M059J (cell line): Measurements from ENCODE around the gene TMEM8B. TPM values are rescaled to one million over a fixed set of nuclear protein-coding genes. Genes with fewer than 3 reads are reported as not detected.

Experiments used
- DNase-seq: peaks from one replicate; pipeline ENCODE4 v3.0.0-alpha.2; 2012; ENCODE audit warnings: low read depth
- total RNA-seq: library from RNA; depleted of rRNA; stranded (reverse); fragments of >200 nt; shearing (Covaris generic); gene quantifications from 2 replicates; pipeline ENCODE4 v1.2.3, GENCODE V29; 2014; rRNA removed

TMEM8B gene, protein sequence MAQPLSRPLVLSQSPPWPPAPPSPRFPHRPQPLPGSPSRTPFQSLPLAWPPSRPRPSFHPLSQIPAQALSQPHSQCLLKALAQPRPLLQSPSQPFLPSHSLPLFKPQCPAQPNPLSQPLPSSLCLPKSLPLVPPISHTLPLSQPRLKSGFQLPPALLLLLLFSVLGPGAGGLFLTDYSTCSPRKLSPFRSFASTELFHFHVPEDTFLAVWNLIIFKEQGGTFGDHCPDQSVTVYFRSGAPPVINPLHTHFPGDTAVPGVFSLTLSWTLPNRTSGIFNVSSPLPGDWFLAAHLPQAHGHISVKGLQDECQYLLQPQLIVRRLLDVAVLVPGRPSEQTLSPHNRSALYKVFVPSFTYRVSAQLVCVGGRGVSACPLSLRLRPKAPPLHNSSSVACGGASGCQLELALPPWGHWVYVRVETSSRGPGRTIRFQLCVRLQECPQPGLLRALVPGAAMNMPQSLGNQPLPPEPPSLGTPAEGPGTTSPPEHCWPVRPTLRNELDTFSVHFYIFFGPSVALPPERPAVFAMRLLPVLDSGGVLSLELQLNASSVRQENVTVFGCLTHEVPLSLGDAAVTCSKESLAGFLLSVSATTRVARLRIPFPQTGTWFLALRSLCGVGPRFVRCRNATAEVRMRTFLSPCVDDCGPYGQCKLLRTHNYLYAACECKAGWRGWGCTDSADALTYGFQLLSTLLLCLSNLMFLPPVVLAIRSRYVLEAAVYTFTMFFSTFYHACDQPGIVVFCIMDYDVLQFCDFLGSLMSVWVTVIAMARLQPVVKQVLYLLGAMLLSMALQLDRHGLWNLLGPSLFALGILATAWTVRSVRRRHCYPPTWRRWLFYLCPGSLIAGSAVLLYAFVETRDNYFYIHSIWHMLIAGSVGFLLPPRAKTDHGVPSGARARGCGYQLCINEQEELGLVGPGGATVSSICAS
- 1.9 and 4.2 TPM in 2 replicates for total RNA-seq

DNA sequence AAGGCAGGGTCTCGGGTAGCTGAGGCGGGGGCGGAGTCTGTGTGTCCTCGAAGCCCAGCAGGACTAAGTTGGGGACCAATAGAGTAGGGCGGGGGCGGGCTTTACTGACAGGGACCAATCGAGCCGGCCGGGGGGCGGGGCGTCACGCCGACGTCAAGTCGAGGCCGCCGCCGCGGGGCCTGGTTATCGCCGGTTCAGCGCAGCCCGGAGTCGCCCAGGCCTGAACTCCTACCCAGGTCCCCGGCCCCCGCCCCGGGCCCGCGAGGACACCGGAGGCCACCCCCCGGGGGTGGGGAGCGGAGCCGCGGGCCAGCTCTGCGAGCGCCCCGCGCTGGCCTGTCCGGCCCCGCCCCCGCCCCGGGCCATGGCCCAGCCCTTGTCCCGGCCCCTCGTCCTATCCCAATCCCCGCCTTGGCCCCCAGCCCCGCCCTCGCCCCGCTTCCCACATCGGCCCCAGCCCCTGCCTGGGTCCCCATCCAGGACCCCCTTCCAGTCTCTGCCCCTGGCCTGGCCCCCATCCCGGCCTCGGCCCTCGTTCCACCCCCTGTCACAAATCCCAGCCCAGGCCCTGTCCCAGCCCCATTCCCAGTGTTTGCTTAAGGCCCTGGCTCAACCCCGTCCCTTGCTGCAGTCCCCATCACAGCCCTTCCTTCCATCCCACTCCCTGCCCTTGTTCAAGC lies at the start of gene TMEM8B:
TSS of gene TMEM8B (plus strand) at position 145 of the 680 bp plus-strand sequence. CDS start at position 365, 220 bp downstream.
- DNase-seq = peak; percentile 90

DNA sequence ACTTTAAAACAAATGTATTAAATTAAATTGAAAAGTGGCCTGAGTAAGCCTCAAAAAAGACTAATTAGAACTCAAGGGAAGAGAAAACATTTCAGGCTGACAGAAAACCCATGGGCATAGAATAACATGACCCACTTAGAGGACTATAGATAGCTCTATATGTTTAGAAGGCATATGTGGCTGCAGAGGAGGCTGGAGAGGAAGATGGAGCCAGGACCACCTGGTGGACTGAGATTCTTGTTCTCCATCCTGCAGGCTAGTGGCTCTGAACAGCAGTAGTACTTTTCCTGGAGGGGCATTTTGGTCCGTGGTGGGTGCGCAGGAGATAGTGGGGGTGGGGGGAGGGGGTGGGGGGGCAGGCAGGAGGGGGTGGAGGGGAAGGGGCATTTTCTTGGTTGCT lies 48.0 kb upstream of the TMEM8B start:
- DNase-seq = no peak

DNA sequence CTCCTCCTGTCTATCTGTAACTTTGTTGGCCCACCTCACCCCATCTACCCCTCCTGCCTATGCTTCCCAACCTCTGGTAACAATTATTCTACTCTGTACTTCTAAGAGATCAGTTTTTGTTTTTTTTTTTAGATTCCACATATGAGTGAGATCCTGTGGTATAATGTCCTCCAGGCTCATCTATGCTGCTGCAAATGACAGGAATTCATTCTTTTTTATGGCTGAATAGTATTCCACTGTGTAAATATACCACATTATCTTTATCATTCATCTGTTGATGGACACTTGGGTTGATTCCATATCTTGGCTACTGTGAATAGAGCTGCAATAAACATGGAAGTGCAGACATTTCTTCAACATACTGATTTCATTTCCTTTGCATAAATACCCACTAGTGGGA lies 45.6 kb upstream of the TMEM8B start:
- DNase-seq = no peak

DNA sequence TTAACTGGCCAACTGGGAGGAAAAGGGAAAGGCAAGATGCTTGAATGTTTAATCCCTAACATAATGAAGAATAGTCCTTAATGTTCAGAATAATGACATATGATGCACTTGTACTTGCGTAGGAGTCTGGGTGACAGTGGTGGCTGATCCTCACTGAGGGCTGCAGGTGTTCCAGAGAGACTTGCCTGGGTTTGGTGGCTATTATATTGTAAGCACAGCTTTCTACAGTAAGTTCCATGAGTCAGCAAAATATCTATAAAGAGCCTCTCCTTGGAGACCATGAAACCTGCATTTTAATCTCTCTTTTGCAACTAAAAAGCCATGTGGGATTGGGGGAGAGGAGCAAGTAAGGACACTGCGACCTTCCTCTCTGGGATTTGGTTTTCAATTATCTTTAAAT lies 39.5 kb upstream of the TMEM8B start:
- DNase-seq = no peak

DNA sequence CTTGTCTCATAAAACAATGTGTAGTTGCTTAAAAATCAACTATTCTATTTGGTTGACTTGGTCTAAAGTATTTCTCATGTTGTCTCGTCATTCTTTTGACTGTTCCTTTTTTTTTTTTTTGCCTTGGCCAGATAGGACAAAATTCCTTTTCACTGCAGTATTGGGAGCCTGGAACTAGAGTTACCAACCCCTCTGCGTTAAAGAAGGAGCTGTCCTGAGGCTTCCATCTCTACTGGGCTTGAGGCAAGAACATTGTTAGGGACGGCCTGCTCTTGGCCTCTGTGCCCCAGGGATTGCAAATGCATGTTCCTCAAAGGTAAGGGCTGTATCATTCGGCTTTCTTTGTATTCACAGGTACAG lies 39.0 kb upstream of the TMEM8B start:
- DNase-seq = no peak

DNA sequence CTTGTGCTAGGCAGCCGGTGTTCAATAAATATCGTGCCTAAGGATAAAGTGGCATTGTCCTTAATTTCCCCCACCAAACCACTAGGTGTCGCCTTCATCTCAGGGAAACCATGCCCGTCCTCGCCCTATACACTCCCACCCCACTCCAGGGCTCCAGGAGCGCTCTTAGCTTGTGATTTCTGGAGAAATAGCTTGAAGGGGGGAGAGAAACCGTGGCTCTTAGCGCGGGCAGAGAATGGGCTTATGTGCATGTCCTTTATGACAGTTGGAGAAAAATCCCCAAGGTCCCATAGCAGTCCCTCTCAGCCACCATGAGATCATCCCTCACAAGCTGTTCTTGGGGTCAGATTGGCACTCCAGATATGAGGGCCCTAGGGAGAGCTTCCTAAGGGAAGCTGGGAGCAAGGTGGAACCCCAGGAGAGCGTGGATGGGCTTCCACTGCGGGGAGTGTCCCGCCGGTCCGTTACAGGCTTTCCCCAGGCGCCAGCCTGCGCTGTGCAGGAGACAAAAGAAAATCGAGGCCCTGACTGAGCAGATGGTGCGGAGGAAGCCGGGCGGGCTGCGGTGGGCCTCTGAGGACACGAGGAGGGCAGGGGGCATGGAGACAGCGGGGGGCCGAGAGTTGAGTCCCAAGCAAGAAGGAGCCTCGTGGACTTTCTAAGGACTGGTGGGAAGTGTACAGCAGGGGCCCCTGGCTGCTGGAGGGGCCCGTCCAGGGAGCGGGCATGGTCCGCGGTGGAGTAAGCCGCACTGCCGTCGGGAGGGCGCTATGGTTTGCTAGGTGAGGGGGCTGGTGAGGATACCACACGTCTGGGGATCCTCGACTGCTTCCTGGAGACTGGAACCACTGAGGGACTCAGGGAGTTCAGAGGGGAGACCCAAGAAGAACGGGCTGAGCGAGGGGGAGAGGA lies 38.4 kb upstream of the TMEM8B start:
- peak; percentile 85 for DNase-seq

DNA sequence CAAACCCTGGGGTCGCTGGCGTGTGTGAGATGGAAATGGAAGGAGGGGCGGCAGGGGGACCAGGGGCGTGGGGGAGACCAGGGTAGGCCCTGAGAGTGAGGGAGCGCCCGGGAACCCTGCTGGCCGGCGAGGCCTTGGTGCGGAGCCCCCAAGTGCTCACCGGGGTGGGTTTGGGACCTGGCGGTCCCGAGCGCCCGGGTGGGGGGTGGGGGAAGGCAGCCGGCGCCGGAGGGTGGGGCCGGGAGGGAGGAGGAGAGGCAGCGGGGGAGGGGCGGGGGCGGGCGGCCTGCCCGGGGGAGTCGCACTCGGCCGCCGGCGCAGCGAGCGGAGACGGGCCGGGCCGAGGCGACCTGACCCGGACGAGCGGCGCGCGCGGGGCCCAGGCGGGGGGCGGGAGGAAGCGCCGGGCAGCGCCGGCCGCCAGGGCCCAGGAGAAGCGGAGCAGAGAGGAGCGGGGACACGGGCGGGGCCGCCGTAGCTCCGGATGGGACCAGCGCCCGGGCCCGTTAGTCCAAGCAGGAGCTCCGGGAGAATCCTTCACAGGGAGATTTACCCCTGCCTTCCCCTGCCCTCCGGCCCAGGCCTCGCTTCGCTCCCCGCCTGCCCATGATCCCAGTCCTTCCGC lies 37.6 kb upstream of the TMEM8B start, which contains the start of gene NPR2:
TSS of gene NPR2 (plus strand) at position 295 of the 625 bp plus-strand sequence. CDS start 818 bp downstream, outside the sequence.
- peak; percentile 33 for DNase-seq

DNA sequence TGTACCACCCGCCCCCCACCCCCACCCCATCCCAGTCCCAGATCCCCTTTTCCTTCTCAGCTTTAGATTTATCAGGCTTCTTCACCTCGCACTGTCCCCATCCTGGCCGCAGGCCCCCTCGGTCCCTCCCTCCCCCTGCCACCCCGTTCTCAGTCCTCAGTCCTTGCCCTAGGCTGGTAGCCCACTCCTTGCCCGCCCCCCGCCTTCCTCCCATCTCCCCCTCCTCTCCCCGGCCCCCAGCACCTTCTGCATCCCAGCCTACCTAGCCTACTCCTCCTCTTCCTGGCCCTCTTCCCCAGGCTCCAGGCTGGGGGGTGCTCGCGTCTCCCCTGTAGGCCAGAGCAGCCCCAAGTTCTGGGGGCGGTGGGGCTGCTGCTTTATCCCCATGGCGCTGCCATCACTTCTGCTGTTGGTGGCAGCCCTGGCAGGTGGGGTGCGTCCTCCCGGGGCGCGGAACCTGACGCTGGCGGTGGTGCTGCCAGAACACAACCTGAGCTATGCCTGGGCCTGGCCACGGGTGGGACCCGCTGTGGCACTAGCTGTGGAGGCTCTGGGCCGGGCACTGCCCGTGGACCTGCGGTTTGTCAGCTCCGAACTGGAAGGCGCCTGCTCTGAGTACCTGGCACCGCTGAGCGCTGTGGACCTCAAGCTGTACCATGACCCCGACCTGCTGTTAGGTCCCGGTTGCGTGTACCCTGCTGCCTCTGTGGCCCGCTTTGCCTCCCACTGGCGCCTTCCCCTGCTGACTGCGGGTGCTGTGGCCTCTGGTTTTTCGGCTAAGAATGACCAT lies 36.8 kb upstream of the TMEM8B start:
- no peak for DNase-seq

DNA sequence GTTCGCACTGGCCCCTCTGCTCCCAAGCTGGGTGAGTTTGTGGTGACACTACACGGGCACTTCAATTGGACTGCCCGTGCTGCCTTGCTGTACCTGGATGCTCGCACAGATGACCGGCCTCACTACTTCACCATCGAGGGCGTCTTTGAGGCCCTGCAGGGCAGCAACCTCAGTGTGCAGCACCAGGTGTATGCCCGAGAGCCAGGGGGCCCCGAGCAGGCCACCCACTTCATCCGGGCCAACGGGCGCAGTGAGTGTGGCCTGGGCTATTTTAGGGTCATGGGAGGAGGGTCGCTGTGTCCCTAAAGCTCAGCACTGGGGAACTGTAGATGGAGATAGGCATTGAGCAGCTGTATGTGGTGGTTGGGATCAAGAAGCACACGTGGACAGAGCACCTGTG lies 36.2 kb upstream of the TMEM8B start:
- no peak for DNase-seq

DNA sequence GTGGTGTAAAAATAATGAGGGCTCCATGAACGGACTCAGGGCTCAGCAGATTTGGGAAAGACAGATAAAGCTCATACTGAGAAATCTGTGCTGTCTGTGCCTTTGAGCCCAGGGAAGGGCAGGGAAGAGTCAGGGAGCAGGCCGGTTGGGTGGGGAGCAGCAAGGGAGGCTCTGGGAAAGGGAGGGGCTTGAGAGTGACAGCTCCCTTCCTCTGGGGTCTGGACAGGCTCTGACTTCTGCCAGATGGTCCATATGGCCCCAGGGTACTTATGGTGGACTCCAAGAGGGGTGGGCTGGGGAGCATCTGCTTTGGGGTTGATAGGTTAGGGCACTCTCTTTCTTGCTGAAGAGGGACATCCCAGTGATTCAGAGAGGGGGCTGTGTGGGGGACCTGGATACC lies 35.6 kb upstream of the TMEM8B start:
- no peak for DNase-seq

DNA sequence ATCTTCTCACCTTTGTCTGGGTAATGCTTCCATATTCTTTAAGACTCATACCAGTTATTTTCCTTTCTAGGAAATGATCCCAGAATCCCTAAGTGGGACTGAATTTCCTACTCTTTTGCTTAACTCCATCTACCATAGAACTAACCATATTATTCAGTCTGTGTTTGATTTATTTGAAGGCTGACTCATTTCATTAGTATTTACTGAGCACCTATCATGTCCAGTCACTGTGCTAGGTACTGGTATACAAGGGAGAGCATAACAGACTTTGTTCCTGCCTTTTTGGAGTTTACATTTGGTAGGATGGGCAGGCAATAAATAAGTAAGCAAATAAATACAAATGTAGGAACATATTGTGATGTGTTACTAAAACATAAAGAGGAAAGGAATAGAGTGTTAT lies 33.3 kb upstream of the TMEM8B start:
- peak; percentile 70 for DNase-seq

DNA sequence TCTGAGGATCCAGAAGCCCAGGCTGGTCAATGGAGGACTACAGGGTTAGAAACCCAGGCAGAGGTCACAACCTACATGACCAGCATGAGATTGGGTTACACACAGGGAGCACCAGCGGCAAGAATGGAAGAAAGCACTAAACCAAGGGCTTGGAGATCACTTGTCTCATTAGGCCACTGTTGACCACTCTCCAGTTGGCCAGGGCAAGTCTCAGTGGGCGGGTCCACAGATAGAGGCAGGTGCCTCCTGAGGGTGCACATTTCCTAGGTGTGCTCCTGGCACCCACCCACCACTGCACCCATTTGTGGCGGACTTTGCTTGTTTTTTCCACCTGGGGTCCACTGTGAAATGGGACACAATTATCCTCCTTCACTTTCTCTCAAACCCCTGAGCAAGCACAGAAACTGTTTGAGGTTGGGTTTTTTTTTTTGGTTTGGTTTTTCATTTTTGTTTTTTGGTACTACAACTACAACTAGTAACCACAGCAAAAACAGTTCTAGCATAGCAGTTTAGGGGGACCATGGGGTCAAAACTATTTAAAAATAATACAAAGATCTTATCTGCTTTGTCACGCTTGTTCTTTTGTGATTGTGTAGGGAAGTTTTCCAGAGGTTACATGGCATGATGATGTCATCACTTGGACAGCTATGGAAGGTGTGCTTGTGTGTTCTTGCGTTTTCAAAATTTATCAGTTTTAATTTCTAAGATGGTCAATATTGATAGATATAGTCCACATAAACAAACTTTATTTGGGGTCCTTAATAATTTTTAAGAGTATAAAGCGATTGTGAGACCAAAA lies 31.5 kb upstream of the TMEM8B start:
- DNase-seq = peak; percentile 33

DNA sequence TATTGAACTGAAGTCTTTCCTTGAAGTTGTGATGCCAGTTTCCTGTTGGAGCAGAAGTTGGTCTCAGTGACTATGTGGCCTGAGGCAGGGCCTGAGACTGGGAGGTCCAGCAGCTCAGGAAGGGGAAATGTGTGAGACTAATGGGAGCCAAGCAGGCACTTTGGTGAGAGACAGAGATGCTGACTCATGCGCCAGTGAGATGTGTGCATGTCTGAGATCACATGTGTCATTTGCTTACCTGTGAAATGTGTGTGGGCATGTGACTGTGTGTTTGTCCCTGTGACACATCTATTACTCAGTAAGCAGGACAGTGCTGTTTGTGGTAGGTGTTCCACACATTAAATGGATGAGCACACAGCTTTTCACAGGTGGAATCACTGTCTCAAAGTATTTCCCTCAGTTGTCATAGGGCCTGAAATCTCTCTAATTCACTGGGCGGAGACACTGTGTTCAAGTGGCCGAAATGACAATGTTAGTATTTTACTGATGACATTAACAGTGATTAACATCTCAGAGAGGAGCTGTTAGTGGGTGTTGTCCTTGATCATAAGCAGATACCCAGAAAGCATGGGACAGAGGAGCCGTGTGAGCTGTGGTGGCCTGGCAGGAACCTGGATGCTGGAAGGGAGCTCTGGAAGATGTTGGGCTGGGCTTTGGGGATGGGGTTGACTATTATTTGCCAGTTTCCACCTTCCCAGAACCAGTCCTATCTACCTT lies 30.2 kb upstream of the TMEM8B start:
- DNase-seq = peak; percentile 96

DNA sequence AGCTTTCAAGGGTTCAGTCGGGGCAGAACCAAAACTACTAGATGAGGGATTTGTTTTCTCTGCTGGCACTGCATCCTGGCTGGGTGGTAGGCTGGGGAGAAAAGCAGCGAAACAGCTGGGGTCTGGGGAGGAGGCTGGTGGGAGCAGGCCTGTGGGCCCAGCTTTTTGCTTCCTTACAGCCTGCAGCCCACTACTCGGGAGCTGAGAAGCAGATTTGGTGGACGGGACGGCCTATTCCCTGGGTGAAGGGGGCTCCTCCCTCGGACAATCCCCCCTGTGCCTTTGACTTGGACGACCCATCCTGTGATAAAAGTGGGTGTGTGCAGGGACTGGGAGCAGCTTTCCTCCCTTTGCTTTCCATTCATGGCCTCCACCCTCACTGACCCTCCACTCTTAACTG lies 28.5 kb upstream of the TMEM8B start:
- DNase-seq = no peak

DNA sequence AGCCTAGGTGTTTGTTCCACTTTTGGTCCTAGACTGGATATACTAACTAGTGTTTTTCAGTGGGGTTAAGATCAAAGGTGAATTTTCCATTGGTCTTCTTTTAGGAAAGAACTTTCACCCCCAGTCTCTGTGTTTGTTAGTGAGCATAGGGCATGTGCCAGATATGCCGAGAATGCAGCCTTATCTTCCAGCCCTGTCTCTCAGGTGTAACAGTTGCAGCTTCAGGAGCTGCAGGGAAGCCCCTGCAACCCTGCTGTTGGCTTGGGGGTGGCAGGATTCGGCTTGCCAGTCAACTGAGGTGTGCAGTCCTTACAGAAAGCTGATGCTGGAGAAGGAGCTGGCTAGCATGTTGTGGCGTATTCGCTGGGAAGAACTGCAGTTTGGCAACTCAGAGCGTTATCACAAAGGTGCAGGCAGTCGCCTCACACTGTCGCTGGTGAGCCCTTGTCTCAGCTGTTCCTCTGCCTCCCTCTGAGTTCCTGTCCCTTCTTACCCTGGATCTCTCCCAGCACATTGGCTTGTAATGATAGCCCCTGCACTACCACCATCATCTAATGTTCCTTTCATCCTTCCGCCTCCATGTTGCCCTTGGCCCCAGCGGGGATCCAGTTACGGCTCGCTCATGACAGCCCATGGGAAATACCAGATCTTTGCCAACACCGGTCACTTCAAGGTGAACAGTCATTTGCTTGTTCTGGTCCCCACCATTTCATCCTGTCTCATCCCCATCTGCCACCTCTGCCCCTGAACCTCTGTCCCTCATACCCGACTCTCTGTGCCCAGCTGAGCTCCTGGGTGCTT lies 27.5 kb upstream of the TMEM8B start:
- no peak for DNase-seq

DNA sequence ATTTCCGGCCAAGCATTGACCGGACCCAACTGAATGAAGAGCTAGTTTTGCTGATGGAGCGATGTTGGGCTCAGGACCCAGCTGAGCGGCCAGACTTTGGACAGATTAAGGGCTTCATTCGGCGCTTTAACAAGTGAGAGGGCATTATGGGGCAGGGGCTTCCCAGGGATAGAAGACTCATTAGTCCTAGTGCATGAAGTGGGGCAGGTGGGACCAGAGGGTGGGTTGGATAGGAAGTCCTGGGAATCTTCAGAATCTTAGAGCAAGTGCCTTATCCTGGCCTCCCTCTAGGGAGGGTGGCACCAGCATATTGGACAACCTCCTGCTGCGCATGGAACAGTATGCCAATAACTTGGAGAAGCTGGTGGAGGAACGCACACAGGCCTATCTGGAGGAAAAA lies 22.9 kb upstream of the TMEM8B start:
- DNase-seq = no peak

DNA sequence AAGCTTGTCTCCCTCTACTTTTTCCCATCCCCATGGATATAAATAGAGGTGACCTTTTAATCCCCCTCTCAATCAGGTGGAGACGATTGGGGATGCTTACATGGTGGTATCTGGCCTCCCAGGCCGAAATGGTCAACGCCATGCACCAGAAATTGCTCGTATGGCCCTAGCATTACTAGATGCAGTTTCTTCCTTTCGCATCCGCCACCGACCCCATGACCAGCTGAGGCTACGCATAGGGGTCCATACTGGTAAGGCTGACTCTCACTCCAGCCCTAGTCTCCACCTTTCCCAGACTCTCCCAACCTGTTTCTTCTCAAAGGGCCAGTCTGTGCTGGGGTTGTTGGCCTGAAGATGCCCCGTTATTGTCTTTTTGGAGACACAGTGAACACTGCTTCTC lies 20.6 kb upstream of the TMEM8B start:
- DNase-seq = no peak
